HG03342 (cell line): Measurements from ENCODE around the gene LRRC75A.
A peak's percentile ranks its signal among the peaks of the same experiment; 100 is the strongest.
"Not testable (repeated sequence)": the region's sequence is repeated elsewhere in the genome, so short reads cannot be mapped to it uniquely, and the experiment has no call there.

ENCODE experiments used
- ATAC-seq: cut with Tn5 transposase; IDR thresholded peaks from one replicate; pipeline ENCODE4 v1.9.1; 2021; ENCODE audit warnings: mild to moderate bottlenecking, moderate library complexity; ENCODE audit not compliant: unreplicated experiment

LRRC75A gene

DNA sequence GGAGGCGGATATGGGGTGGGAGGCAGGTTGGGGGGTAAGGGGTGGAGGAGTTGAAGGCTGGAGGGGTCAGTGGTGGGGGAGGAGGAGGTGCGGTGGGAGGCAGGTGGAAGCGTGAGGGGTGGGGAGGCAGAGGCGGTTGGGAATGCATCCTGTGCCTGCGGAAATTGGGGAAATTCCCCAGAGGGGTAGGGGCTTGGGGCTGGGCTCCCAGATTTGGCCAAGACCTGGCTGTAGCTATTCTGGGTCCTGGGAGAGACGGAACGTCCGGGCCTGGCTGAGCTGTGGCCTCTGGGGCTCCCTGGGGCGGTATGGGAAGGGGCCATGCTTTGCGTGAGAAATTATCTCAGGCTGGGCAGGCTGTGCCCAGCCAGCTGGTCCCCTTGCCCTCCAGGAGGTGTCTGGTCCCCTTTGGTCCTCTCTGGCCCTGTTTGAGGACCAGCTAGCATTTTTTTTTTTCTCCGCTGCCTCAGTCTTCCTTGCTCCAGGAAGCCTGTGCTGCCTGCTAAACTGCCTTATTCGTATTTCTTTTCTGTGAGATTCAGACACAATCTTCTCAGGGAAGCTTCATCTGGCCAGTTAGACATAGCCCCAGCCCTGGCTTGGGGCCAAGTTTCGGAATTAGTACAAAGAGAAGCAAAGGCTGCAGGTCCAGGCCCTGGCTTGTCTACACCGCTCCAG lies 83.9 kb downstream of the LRRC75A start:
- ATAC-seq: peak; percentile 84

DNA sequence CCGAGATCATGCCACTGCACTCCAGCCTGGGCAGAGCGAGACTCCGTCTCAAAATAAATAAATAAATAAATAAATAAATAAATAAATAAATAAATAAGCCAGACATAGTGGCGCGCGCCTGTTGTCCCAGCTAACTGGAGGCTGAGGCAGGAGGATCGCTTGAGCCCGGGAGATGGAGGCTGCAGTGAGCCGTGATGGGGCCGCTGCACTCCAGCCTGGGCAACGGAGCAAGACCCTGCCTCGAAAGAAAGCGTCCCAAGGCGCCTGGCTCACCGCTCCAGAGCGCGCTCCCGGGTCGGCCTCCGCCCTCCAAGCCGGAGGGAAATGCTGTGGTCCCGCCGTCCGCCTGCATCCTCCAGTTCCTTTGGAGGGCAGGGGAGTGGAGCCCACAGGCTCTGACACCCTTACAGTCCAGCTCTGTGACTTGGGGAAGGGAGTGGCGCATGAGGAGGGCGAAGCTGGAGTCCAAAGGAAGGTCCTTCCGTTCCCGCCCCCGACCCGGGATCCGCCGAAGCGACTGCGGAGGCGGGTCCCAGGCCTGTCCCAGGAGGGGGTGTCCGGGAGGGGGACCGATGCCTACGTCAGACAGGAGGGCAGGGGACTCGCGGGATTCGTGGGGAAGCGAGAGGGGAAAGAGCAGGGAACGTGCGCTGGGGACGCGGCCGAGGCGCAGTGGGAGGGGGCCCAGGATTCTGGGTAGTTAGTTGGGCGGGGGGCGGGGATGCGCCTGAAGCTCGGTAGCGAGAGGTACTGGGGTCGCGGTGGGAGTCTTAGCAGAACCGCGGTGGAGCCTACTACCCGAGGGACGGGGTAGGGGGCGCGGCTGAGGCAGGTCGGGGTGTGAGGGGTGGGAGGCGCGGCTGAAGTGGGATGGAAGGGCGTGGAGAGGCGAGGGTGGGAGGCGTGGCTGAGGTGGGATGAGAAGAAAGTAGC lies 85.0 kb downstream of the LRRC75A start:
- ATAC-seq: no peak

- not testable (repeated sequence) for ATAC-seq
Observed at GRCh38 chr17:16403847-16404246, 88.1 kb downstream of the LRRC75A start.

GRCh38 chr17:16398270-16399267 lies 93.4 kb downstream of the LRRC75A start:
- peak; percentile 86 for ATAC-seq

DNA sequence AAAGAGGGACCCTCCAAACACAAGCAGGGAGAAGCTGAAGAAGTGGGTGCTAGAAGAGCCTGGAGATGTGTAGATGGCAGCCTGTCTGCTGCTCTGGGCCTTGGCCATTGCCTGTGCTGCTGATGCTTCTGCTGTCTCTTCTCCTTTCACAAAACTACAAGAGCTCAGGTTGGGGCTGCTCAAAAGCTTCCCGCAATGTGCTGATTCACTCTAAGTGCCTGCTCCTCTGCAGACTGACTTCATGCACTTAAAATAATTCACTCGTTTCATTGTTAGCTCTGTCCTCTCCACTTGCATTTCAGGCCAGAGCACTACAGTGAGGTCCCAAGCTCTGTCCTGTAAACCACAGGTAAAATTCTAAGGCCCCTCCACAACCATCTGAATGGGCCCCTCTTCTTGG lies 95.3 kb downstream of the LRRC75A start:
- not testable (repeated sequence) for ATAC-seq

DNA sequence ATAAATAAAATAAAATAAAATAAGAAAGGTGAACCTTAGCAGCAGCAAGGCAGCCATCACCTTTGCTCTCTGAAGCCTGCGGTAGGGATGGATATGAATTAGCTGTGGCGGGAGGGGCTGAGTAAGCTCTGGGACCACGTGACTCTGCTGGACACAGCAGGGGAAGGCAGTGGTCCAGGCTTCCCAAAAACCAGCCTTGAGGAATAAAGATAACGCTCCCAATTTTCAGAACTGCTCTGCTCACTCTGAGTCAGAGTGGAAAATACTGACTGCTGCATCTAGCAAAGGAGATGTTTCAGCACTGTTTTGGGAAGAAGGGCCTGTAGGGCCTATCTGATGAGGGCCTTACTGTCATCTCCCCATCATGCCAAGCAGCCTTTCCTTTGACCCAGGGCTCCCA lies 96.1 kb downstream of the LRRC75A start:
- not testable (repeated sequence) for ATAC-seq

- ATAC-seq: not testable (repeated sequence)
Observed at GRCh38 chr17:16392491-16392890, 99.5 kb downstream of the LRRC75A start.
